HG03175 (cell line): Measurements from ENCODE around the gene RECK.
"Not testable (repeated sequence)": the region's sequence is repeated elsewhere in the genome, so short reads cannot be mapped to it uniquely, and the experiment has no call there.

Experiments used
- ATAC-seq: cut with Tn5 transposase; IDR thresholded peaks from one replicate; pipeline ENCODE4 v1.9.1; 2021; ENCODE audit warnings: mild to moderate bottlenecking, moderate library complexity; ENCODE audit not compliant: unreplicated experiment

The RECK gene

DNA sequence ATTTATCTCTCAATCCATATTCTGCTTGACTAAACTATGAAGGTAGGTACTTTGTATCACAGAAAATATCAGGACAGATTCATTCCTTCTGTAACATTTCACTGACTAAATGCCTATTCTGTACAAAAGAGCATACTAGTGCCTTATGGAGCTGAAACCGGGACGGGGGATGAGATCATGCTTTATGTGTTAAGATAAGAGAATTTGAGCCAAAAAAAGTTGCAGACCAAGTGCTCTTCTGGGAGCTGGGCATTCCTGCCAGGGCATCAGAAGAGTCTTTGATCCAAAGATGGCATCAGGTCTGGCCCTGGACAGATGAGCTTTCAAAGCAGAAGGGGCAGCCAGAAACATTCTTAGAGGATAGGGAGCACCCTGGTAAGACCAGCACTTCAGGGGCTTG is 72.4 kb downstream of the RECK start:
- ATAC-seq, result no peak

- no peak for ATAC-seq
Observed at GRCh38 chr9:36110434-36110833, 73.7 kb downstream of the RECK start.

DNA sequence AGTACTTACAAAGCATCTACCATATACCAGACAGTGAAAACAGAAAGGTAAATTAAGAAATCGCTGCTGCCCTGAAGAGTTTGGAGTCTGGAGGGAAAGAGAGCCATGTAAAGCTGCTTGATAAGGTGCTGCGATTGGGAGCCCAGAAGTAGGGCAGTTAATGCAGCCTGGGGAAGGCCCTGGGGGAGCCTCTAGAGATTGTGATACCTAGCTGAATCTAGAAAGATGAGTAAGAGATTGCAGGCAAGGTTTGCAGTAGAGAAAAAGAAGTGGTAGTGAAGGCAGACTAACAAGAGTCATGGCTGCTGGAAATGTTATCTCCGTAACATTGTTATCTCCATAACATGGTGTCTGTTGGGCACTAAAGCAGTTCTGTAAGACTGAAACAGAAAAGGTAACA is 75.8 kb downstream of the RECK start:
- no peak for ATAC-seq

DNA sequence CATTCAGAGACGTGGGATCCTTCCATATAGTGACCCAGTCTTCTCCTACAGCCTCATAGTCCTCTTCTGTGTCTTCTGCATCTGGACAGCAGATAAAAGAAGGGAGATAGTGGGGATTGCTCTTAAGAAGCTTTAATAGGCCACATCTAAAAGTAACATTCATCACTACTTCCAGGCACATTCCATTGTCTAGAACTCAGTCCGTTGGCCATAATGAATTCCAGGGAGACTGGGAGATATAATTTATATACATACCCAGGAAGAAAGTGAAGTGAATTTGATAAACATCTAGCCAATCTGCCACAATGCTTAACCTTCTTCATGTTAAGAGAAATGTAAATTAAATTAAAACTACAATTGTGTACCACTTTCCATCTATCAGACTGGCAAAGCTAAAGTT is 77.3 kb downstream of the RECK start:
- no peak for ATAC-seq

DNA sequence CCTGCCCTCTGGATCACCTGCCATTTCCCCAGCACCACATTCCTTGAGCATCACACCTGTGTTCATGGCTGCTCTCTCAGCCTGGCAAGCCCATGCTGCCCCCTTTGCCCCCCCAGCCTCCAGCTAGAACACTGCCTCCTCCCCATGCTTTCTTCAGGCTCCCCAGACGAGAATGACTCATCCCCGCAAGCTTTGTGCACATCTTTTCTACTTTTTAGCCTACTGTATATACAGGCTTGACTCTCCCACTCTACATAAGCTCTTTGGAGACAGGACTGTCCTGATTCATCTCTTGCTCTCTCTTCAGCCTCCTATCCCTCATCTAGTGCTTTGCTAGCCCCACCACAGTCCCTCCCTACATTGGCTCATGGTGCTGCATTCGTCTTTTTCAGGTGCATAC is 79.9 kb downstream of the RECK start:
- ATAC-seq, result no peak

DNA sequence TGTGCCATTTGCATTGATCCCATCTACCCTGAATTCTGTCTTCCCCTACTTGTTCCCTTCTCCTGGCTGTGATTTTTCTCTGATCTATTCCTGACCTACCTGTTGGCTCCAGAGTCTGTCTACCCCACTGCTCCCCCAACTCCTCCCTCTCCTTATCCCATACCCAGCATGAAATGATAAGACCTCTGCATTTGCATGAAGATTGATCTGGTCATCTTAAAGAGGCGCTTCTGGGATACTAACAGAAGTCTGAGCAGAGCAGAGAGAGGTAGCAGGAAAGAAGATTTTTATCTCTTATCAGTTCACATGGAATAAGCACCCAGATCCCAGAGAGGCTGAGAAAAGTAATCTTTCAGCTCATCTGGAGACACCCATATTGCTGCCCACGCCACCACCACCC is 81.5 kb downstream of the RECK start:
- ATAC-seq, result no peak

- no peak for ATAC-seq
Observed at GRCh38 chr9:36118706-36119105, 82.0 kb downstream of the RECK start.

GRCh38 chr9:36119476-36119875 is 82.8 kb downstream of the RECK start:
- no peak for ATAC-seq

DNA sequence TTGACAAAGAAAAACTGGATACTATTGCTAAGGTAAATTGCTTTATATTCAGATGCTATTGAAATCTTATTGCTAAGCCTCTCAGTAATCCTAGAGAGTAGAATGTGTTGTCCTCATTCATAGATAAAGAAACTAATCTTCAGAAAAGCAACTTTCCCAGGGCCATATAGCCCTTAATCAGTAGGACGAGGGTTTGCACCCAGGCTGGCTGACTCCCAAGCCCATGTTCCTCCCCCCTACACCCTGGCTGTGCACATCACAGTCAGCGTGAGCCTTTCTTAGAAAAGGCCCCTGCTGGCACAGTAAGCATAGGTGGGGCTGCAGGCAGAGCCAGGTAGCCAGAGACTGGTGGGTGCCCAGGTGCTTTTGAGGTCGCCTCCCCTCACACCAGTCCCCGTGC is 84.0 kb downstream of the RECK start:
- ATAC-seq, result no peak

DNA sequence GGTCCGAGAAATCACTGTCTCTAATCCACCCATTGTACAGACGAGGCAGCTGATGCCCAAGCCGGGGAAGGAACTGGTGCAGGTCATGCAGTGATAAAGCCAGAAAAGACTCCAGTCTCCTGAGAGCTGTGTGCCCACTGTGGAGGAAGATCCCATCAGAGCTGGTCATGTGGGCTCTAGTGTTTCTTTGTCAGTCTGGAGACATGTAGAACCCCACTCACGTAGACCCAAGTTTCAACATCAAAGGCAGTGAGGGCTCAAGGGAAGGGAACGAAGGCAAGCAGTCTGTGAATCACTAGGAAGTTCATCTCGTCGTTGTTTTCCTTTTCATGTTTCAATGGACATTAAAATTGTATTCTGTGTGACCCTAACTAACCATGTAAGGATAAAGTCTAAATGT is 85.3 kb downstream of the RECK start:
- ATAC-seq, result no peak

GRCh38 chr9:36123515-36123914 is 86.8 kb downstream of the RECK start:
- no peak for ATAC-seq

- no peak for ATAC-seq
Observed at GRCh38 chr9:36125062-36125855, 88.5 kb downstream of the RECK start.

DNA sequence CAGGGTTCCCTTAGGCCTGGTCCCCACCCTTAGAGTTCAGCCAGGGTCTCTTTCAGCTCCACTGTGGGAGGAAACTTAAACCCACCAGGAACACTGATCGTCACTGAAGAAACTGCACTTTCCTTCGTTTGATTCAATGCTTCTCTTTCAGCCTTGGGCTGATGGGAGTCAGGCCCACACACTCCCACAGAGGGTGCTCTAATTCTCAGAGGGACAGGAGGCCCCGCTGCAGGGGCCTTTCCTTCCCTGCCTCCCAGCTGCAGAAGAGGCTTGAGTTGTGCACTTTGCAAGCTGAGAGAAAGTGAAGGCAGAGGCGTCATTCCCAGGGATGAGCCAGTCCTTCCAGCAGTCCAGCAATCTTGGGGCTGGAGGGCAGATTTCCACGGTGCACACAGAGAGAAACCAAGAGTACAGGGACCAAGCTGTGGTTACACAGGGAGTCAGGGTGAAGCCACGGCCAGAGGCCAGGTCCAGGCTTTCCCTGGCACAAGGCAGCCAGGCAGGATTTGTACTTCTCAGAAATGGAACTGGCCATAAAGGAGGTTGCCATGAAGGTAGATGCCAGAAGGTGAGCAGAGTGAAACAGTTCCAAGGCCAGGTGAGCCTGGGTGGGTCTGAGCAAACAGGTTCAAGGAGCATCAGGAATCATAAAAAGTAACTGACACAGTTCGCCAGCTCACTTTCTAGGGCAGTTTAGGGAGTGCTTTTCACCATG is 89.5 kb downstream of the RECK start:
- no peak for ATAC-seq

- no peak for ATAC-seq
Observed at GRCh38 chr9:36127652-36128244, 91.0 kb downstream of the RECK start.

DNA sequence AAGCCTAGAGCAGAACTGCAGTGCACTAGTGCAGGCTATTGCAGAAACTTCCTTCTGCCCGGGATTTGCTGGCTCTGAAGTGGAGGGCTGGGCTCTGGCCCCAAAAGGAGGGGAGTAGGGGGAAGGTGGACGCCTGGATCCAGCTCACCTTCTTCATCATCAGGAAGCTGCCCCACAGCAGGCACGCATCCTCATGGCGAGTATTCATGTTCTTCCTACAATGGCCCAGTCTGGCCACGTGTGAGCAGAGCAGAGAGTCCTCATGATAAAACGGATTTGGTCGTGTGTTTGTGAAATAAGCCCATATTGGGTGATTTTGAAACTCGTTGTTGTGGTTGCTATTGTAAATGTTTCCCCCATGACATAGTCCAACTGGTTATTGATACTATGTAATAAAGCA is 91.6 kb downstream of the RECK start:
- ATAC-seq, result no peak

GRCh38 chr9:36129139-36129538 is 92.4 kb downstream of the RECK start:
- ATAC-seq, result no peak

GRCh38 chr9:36131666-36132065 is 95.0 kb downstream of the RECK start:
- ATAC-seq, result not testable (repeated sequence)

DNA sequence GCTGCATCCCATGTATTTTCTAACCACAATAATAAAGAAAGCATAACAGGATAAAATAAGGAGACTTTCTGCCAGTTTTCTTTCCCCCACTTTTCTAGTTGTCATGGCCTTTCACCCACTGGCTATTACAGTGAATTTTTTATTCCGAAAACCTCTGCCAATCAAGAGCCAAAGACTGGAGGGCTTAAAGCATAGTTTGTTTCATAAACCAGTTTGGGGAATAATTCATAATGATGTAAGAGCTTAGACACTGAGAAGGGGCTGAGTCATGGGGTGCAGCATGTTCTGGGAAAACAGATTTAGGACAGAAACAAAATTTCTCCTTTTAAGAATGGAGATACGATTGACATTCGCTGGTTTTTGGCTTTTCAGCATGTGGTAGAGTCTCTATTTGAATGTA is 95.4 kb downstream of the RECK start:
- ATAC-seq, result no peak

DNA sequence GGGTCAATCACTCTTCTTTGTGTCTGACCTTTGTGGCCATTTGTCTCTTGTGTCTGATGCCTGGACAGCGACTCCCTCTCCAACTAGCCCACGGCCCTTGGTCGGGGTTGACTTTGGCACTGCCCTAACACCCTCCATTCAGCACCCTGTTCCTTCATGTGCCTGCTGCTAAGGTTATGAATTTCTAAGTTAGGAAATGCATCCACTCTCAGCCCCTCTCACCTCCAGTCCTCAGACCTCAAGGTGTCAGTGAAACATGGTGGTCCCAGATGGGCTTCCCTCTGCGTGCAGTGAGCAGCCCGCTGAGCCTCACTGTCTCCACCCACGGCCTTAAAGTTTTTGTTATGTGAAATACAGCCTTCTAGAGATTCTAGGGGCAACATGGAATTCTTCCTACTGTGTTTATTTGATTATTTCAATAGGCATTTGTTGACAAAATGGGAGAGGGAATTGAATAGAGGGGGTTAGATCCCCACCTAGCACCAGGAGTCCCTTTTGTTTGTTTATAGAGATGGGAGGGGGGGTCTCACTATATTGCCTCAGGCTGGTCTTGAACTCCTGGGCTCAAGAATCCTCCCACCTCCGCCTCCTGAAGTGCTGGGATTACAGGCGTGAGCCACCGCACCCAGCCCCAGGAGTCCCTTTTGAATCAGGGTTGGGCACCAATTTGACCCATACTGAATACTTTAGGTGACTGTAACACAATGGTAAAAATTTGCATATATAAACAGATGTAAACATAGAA is 98.2 kb downstream of the RECK start:
- no peak for ATAC-seq

- no peak for ATAC-seq
Observed at GRCh38 chr9:36135741-36136271, 99.1 kb downstream of the RECK start.

GRCh38 chr9:36136272-36136893 is 99.7 kb downstream of the RECK start, which contains the start of gene GLIPR2:
Gene GLIPR2 (plus strand): TSS chr9:36136733. CDS start chr9:36136779, 46 bp downstream.
- ATAC-seq, result peak; percentile 84
